AG04450 (cell line): ENCODE results near the gene GET3. TPM values are rescaled to one million over a fixed set of nuclear protein-coding genes. Genes with fewer than 3 reads are reported as not detected.

Experiments used
- CTCF ChIA-PET: fragments of 300-600, 350-600 bp; formaldehyde crosslinking; extraction: SDS; loops from one replicate; lab custom pipeline; 2022; ENCODE audit warnings: antibody characterized with exemption, inconsistent platforms; lab: Charles Lee
- POLR2A ChIA-PET: fragments of 350-600 bp; formaldehyde crosslinking; extraction: SDS; loops from one replicate; lab custom pipeline; 2021; ENCODE audit warnings: antibody characterized with exemption, inconsistent platforms; lab: Yijun Ruan, JAX
- DNase-seq: peaks from one replicate; pipeline ENCODE4 v3.0.0-alpha.2; 2011; ENCODE audit warnings: low read depth, low spot score
- H3K27ac ChIP-seq: one replicate; pipeline ENCODE4 v1.5.1; 2012; ENCODE audit warnings: low read depth, low read length, control low read depth
- H3K27me3 ChIP-seq: one replicate; pipeline ENCODE4 v1.6.0; 2012; ENCODE audit warnings: low read length; ENCODE audit not compliant: control insufficient read depth, insufficient read depth
- H3K4me3 ChIP-seq: 2 replicates; pipeline ENCODE4 v1.5.1; 2011; ENCODE audit warnings: mild to moderate bottlenecking, low read depth, low read length, control low read depth
- H3K9me3 ChIP-seq: 2 replicates; pipeline ENCODE4 v1.5.1; 2012; ENCODE audit warnings: low read length; ENCODE audit not compliant: control insufficient read depth, insufficient read depth
- polyA plus RNA-seq: library from polyadenylated mRNA; depleted of rRNA; stranded (reverse); fragments of >200 nt; gene quantifications from 2 replicates; pipeline ENCODE4 v1.2.3, GENCODE V29; 2011
- TF ChIP-seq, protein P1 (sequence below): IDR thresholded peaks from 2 replicates; pipeline ENCODE4 v1.5.1; 2011; ENCODE audit warnings: low read depth, low read length, control low read depth, inconsistent platforms

The GET3 gene
- polyA plus RNA-seq, 1 experiment, result 114 TPM

DNA sequence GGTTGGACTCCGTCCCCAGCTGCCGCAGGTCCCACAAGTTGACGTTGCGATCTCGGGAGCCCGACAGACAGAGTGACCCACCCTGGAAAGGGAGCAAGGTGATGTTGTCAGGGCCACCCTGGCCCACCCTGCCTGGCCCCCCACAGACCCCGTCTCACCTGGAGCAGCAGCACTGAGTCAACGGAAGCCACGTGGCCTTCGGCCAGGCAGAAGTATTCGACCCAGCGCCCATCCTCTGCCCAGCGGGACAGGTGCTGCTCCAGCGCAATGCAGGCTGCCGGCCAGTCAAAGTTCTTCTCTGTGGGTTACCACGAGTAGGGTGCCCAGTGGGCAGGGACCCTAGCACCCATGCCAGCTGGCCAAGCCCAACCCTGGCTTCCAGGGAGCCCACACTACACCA, 42.7 kb upstream of the GET3 start:
- TF ChIP-seq, protein P1, sequence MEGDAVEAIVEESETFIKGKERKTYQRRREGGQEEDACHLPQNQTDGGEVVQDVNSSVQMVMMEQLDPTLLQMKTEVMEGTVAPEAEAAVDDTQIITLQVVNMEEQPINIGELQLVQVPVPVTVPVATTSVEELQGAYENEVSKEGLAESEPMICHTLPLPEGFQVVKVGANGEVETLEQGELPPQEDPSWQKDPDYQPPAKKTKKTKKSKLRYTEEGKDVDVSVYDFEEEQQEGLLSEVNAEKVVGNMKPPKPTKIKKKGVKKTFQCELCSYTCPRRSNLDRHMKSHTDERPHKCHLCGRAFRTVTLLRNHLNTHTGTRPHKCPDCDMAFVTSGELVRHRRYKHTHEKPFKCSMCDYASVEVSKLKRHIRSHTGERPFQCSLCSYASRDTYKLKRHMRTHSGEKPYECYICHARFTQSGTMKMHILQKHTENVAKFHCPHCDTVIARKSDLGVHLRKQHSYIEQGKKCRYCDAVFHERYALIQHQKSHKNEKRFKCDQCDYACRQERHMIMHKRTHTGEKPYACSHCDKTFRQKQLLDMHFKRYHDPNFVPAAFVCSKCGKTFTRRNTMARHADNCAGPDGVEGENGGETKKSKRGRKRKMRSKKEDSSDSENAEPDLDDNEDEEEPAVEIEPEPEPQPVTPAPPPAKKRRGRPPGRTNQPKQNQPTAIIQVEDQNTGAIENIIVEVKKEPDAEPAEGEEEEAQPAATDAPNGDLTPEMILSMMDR, result no peak
- H3K4me3 ChIP-seq, result no peak overlapping the region
- H3K27me3 ChIP-seq, result no peaks in the 10 kb centered on the region
- no peak overlapping the region for H3K27ac ChIP-seq
- no peaks in the 10 kb centered on the region for H3K9me3 ChIP-seq
- CTCF ChIA-PET, result no interaction called here
- POLR2A ChIA-PET, result no interaction called here
- no peak for DNase-seq

DNA sequence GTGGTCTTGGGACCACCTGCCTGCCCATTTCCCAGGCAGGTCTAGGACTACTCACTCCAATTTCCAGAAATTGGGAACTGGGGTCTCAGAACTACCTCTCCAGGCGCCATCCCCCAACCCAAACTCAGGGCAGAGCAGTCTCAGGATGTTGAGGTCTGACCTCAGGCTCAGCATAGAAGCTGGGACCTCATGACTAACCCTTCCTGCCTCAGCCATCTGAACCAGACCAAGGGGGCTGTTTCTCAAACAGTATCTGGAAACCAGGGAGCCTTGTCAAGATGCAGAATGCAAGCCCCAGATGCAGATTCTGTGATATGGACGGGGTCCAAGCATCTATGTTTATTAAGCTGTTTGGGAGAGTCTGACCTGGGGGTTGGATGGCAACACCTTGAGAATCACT, 42.2 kb upstream of the GET3 start:
- POLR2A ChIA-PET, result no interaction called here
- CTCF ChIA-PET, result interaction anchor here (0.9 kb wide), 1 partner anchor 153 kb away, joined by 3 read pairs; no protein-coding TSS in a partner anchor
- H3K4me3 ChIP-seq, result no peak overlapping the region; the same call in 1 of the 2 replicates

DNA sequence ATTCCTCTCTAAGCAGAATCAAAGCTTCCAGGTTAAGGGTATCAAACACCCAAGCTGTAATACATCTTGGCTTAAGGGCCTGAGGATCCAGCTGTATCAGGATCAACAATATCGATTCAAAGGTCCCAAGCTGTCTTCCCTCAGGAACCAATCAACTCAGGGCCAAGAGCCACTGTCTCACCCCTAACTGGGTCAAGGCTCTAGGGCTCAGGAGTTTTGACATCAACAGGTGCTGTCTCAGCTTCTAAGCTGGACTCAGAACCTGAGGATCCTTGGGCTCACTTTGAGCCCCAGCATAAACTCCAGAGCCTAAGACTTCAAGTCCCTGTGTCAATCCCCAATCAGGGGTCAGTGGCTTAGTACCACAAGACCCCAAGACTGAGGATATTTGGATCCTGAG, 41.8 kb upstream of the GET3 start:
- Histone ChIP-seq H3K9me3 (no peaks in the 10 kb centered on the region), H3K27me3 (no peaks in the 10 kb centered on the region), H3K27ac (no peak overlapping the region), H3K4me3 (peak overlapping the region; percentile 96)
- CTCF ChIA-PET, result interaction anchor here (0.6 to 1.1 kb wide), 3 partner anchors 8 to 152 kb away, joined by 3 to 5 read pairs (median 4); no protein-coding TSS in a partner anchor
- TF ChIP-seq, protein P1, result no peak
- DNase-seq, result no peak
- POLR2A ChIA-PET, result interaction anchor here (1.2 to 2.1 kb wide), 3 partner anchors 14 to 42 kb away, joined by 3 to 9 read pairs (median 4); partner anchors contain the start of genes DHPS and GET3

More for the DNA sequence above, 42.2 kb upstream of the GET3 start:
- Histone ChIP-seq H3K9me3 (no peaks in the 10 kb centered on the region), H3K27ac (no peak overlapping the region), H3K27me3 (no peaks in the 10 kb centered on the region)
- DNase-seq, result no peak
- TF ChIP-seq, protein P1, result no peak

DNA sequence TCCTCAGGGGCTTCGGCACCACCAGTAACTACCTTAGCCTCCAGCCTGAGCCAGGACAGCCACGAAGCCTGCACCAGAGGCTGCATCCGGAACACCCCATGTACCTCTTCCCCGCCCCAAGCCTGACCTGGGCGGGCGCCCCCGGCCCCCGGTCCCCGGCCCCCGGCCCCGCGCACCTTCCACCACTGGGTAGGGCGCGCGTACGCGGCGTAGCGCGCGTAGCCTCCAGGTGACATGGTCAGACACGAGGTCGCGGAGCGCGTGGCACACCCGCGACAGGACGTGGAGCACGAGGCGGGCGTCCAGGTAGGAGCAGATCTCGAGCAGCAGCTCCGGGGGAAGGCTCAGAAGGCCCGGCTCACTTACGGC, 41.3 kb upstream of the GET3 start:
- CTCF ChIA-PET, result interaction anchor here (0.6 to 1.1 kb wide), 4 partner anchors 9 to 152 kb away, joined by 3 to 5 read pairs (median 4); no protein-coding TSS in a partner anchor

More for the DNA sequence above, 41.3 kb upstream of the GET3 start:
- no peak for DNase-seq
- POLR2A ChIA-PET, result interaction anchor here (0.6 to 2.1 kb wide), 5 partner anchors 14 to 70 kb away, joined by 3 to 9 read pairs (median 3); partner anchors contain the start of genes DHPS and GET3
- TF ChIP-seq, protein P1, result no peak
- peak overlapping the region; percentile 96 for H3K4me3 ChIP-seq
- H3K9me3 ChIP-seq, result no peaks in the 10 kb centered on the region
- H3K27ac ChIP-seq, result no peak overlapping the region
- no peaks in the 10 kb centered on the region for H3K27me3 ChIP-seq
